NCI-H748 (cell line): Measurements from ENCODE around the gene ELAPOR1.

Experiments used
- DNase-seq: peaks from one replicate; lab custom pipeline; 2025; ENCODE audit not compliant: unreplicated experiment; lab: John Stamatoyannopoulos, UW

Gene ELAPOR1

DNA sequence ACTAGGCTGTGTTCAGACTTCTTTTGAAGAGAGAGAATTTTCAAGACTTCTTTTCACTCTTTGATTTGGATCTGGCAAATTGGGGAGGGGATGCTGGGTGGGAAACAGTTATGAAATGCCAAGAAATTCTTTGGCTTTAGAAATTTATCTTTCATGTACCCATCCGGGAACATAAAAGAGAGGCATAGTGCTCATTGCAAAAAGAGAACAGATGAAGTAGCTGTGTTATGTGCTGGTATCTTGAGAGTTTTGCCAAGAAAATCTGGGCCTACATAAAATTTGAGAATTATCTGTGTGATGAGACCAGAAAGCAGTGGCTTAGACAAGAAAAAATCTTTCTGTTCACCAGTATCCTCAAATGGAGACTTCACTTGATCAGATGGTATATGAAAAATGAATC, 19.0 kb upstream of the ELAPOR1 start:
- no peak for DNase-seq

DNA sequence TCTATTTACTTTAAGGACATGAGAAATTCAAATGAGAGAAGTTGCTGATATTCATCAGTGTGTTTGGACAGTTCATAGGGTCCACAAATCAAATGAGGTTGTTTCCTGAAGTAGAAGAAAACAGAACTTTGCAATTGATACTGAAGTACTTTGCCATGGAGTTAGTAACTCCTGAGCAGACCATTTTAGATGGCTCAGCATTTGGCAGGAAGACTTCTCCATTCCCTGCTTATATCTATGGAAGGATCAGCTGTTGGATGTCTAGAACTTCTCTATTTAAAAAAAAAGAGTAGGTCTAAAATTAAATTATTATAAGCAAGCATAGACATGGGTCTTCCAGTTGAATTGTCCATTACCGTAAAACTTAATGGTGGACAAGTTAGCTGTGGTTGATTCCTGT, 18.3 kb upstream of the ELAPOR1 start:
- DNase-seq, result no peak

DNA sequence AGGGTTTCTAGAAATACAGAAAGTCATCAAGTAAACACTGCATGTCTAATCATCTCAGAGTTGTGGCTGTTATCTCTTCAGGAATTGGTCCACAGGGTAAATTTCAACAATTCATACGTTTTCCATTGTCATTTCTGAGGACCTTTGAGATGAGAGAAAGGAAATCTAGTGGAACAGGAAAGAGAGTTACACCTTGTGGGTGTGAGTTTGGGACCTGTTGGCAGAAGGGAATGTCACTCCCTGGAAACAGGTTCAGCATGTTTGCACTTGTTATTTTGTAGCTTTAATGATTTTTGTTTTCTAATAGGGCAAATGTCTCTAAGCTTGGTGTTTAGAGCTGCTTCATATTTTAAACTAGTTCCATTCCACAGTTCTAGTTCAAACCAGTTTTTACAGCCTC, 17.8 kb upstream of the ELAPOR1 start:
- no peak for DNase-seq

DNA sequence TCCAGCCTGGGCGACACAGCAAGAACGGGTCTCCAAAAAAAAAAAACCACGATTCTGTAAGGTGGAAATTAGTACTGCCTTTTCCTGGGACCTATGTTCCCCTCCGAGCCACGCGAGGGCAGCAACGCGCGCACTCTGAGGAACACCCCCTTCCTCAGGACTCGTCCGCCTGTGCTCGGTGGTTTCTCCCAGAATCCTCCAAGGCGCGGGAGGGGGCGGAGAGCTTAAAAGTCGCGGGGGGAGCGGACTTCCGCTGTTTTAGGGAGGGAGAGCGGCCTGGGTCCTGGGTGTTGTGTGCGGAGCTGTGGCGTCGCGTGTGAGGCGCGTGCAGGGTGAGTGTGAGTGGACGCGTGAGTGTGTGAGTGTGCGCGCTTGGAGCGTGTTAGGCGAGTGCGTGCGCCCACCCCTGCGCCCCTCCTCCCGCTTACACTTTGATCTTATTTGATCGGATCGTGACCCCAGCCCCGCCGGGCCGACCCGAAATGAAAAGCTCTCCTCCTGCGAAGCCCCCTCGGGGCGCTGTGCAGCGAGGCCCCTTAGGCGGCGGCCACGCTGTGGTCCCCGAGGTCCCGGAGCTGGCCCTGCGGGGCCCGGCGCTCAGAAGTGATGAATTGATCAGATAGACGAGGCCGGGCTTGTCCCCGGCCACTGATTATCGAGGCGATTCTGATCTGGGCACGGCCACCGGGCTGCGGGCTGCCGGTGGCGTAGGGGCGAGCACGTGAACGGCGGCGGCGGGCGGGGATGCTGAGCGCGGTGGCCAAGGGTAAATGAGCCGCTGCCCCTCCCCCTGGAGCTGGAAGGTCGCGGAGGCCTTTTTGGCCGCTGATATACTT, 13.8 kb upstream of the ELAPOR1 start:
- peak; percentile 98 for DNase-seq

DNA sequence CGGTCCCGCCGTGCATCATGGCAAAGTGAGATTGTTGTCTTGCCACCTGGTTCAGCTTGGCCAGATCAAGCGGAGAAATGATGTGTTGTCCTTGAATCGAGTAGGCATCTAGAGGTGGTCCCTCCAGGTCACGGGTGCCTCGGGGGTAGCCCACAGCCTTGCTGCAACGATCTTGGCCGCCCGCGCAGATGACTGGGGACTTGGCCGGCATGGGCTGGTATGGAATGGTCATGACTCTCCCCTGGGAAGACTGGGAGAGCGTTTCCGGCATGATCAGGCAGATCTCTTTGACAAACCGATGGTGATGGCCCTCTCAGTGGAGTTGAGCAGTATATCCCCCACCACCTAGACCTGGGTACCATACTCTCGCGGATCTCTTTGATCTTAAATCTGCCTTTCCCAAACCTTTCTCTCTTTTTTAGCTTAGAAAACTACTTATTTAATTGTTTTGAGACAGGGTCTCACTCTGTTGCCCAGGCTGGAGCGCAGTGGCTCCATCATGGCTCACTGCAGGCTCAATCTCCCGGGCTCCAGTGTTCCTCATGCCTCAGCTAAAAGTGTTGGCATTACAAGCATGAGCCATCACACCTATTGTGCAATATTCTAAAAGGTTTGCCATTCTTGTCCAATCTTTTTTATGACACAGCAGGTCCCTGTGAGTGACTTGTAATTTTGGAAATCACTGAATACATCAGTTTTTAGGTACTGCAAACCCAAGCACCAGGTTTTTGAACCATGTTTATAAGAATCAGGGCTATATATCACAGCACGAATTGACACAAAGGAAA, 9.4 kb upstream of the ELAPOR1 start:
- no peak for DNase-seq

DNA sequence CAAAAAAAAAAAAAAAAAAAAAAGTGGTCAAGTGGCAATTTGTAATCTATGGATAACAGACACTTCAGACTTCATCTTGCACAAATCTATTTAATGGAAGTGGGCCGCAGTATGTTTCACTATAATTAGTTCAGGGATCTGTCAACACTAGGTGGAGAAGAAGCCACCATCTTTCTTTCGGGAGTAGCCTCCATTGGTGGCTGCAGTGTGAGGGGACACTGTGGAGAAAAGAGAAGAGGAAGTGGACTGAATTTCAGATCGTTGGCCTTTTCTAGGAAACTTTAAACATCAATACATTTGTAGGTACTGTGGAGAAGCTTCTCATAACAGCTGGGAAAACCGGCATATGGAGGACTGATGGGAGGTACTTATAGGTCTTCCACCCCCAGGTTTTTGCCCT, 8.0 kb upstream of the ELAPOR1 start:
- no peak for DNase-seq

DNA sequence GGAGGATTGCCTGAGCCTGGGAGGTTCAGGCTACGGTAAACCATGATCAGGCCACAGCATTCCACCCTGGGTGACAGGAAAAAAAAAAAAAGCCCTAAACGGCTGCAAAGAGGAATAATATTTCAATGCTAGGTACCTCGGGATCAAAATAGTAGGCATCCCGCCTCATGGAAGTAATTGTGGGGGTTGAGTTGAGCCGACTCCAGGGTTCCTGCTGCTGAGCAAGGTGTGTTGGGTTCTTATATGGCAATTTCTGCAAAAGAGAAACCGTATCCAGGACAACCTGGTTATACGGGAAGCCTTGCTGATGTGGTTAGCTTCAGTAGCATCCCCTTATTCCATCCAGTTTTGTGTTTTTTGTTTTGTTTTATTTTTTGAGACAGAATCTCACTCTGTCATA, 6.1 kb upstream of the ELAPOR1 start:
- no peak for DNase-seq

DNA sequence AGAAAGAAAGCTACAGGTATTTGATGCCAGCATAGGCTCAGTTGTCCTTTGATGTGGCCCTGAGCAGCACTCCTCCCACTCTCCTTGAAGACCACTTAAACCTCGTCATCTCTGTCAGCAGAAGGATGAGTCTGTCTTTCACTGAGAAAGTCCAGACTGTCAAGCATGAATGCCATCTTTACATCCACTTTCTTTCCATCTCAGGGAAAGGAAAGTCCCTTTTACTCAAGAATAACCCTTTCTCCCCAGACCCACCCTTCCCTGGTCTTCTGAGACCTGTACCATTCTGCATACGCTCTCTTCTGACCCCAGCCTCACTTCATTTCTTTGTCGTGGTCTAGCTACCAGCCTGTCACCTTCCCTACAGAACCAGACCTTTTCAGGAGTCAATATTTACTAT, 4.0 kb upstream of the ELAPOR1 start:
- no peak for DNase-seq

DNA sequence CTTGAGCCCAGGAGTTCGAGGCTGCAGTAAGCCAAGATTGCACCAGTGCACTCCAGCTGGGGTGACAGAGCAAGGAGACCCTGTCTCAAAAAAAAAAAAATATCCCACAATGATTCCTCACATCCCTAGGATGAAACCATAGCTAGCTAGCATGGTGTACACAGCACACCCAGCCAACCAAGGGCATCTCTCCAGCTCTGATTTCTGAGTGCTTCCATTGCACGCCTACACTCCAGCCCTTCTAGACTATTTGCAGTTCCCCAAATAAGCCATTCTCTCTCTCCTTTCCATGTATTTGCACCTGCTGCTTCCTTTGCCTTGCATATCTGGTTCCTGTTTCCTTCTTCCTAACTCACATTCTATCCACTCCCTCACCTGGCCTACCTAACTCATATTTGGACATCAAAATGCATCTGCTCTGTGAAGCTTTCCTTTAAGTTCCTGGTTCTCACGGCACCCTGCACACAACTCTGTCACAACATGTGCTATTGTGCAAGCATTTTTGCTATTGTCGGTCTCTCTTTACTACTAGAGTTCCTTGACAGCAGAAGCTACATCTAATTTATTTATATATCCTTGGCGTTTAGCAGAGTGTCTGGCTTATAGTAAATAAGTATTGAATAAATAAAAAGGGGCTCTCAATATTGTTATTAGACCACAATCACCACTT, 2.4 kb upstream of the ELAPOR1 start:
- DNase-seq, result no peak

DNA sequence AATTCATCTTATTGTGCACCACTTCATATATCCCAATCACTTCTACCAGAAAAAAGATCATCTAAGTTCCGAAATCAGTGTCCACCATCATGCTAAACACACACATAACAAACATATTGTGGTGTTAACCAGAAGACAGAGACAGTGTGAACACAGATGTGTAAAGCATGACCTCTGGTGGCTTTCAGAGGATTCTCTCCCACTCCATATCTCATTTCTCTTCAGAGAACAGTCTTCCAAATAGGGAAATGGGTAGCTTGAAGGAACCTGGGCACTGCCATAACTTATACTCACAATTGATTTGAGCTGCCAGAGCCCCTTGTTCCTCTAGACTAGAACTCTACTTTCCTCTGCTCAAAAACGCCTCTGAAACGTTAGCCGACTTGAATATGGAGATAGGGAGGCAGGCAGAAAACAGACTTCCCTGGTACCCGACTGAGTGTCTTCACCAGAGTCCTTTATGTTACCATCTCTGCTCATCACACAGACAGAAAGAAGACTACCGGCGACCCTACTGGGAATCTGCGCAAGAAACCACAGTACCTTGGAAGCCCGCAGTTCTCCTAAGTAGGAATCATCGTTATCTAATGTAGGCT, 1.8 kb upstream of the ELAPOR1 start:
- DNase-seq, result peak; percentile 40

DNA sequence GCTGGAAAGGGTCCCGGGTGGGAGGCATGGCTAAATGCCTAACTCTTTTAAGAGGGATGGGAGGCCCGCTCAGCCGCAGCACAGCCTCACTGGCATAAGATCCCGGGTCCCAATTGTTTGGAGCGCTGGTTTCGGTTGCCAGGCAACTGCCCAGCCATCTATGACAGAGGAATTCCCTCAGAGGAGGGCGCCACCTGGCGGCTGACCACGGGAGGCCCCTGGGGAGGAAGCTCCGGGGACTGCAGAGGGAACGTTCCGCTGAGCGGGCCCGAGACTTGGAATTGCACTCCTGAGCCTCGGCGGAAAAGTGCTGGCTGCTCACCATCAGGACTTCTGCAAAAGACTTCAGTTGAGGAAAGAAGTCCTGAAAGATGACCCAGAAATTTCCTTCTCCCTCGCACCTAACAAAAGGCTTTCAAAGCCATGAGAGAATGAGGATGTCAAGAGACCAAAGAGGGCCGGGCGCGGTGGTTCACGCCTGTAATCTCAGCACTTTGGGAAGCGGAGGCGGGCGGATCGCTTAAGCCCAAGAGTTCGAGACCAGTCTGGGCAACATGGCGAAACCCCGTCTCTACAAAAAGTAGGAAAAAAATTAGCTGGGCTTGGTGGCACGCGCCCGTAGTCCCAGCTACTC, 1.1 kb upstream of the ELAPOR1 start:
- peak; percentile 97 for DNase-seq

DNA sequence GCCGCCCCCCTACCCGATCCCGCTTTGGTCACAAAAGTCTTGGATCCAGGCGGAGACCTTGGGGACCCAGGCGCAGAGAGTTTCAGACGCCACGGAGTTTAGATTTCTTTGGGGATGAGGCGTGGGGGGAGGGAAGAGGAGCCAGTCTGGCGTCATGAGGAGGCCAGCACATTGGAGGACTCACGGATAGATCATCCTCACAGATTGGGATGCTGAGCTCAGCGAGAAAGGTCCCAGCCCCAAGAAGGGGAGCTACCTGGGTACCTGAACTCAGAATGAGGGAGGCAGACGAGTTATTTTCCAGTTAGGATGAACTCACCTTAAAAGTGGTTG, 393 bp downstream of the ELAPOR1 start:
- peak; percentile 71 for DNase-seq

DNA sequence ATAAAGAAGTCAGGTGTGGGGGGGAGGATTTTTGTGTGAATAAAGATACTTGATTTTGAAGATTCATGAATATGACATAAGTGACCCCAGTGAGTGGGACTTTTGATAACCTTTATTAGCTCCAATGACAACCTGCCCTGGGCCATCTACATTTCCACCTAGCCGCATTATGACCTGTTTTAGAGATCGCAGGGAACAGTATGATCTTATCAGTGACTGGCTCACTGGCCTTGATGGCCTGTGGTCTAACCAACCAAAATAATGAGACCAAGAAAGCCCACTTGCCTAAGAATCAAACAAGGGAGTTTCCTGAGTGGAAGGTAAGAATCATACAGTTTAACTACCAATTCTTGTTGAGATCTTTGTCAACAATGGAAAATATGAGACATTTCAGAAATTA, 1.8 kb downstream of the ELAPOR1 start:
- DNase-seq, result no peak

DNA sequence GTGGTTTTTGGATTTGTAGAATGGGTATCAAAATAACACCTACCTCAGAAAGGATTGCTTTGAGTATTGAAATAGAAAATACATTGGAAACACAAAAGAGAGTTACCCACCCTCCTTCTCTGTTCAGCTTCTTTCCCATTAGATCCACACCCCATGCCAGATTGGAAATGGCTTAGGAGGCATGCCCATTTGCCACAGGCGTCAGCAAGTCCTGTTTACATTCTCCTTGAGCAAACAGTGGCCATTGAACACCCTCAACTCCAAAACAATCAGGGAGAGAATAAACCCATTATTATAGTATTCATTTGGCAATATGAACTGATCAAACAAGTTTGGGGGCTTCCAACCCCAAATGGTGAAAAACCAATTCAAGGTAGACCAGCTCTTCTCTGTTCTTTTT, 2.4 kb downstream of the ELAPOR1 start:
- peak; percentile 99 for DNase-seq

DNA sequence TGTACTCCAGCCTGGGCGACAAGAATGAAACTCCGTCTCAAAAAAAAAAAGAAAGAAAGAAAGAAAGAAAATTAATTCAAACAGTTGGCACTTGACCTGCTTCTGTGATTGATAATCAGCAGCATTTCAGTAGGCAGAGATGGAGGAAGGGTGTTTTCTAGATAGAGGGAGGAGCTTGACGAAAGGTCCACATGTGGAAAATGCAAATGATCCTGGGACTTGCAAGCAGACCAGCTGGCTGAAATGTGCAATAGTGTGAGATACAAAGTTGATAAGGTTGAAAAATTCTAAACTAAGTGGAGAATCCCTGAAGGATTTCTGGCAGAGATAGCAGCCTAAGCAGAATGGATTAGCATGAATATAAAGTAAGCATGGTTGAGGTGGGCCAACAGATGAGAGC, 4.2 kb downstream of the ELAPOR1 start:
- no peak for DNase-seq

DNA sequence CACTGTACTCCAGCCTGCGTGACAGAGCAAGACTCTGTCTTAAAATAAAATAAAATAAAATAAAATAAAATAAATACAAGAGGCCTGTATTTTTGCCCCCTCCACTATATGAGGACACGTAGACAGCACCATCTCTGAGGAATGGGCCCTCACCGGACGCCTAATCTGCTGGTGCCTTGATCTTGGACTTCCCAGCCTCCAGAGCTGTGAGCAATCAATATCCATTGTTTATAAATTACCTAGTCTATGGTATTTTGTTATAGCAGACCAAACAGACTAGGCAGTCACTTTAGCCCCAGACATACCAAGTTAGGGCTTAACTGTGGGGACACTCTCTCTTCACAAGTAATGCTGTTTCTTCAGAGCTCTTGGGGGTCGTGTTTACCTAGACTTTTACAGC, 6.4 kb downstream of the ELAPOR1 start:
- DNase-seq, result no peak

DNA sequence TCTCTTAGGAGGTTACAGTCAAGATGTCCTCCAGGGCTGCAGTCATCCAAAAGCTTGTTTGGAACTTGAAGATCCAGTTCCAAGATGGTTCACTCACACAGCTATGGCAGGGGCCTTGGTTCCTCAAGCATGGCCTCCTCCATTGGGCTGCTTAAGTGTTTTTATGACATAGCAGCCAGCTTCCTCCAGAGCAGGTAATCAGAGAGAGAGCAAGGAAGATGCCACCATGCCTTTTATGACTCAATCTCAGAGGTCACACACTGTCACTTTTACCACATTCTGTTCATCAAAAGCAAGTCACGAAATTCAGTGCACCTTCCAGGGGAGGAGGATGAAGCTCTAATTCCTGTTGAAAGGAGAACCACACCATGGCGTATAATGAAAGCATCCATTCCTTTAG, 17.1 kb downstream of the ELAPOR1 start:
- no peak for DNase-seq

DNA sequence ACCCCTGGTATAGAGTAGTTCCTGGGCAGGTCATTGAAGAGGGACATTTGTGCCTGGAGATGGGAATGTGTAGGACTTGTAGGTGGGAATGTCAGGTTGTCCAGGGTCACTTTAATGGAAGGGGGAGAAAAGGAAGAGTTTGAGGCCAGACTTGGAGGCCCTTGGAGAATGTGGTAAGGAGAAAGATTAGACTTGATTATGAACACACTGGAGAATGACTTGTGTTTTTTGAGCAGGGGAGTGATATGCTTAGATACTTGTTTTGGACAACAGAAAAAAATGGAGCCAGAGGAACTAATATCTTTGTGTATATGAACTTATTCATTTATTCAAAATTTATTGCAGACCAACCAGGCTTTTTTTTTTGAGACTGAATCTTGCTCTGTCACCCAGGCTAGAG, 17.9 kb downstream of the ELAPOR1 start:
- no peak for DNase-seq

DNA sequence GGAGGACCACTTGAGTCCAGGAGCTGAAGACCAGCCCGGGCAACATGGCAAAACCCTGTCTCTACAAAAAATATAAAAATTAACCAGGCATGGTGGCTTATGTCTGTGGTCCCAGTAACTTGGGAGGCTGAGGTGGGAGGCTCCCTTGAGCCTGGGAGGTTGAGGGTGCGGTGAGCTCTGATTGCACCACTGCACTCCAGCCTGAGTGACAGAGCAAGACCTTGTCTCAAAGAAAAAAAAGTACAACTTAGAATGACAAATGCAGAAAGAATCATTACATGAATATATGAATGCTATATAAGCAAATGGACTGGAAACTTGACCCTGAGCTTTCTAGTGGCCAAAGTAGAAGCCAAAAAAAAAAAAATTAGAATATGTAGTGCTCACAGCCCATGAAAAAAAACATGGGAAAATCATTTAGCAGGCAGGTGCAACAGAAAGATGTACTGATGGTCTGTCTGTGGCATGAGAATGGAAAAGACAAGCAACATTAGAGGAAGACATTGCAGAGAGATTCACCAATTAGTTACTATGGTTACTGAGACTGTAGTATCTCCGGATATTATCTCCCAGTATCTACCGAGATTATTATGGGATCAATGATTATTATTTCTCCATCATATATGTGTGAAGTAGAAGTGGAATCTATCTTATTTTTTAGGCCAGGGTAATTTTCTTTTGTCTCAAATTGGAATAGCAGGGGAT, 19.2 kb downstream of the ELAPOR1 start:
- DNase-seq, result no peak

DNA sequence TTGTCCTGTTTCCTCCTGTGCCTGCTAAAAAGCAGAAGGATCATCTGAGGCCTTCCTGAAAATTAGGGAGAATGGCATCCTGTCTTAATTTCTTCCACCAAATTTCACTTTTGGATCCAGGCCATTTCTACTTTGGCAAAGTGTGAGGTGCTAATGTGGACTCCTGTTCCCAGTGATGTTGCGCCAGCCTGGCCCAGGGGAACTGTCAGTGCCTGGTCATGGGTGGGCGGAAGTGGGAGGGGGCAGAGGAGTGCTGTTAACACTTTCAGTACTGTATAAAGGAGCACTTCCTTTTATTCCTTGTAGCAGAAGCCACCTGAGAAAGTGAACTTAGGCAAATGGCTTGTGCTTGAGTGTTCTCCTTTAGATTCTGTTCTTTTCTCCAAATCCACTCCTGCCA, 19.9 kb downstream of the ELAPOR1 start:
- DNase-seq, result no peak

DNA sequence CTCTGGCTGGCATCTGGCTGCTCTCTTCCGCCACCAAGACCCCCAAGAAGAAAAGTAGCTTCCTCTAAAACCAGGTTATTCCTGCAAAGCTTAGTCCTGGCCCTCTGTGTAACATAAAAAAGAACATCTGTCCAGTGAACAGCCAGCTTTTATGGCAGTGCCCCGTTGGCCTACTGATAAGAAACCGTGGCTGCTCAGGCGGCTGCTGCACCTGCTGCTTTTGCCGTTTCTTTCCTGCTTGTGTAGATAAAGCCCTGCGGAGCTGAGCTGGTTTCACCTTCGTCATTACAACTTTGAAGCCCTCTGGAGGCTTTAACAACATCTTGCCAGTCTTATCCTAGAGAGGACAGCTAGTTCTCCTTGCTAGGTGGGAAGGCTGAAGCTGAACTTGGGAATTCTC, 20.5 kb downstream of the ELAPOR1 start:
- no peak for DNase-seq
